ENCODE results near the gene NLRP9. TPM values are rescaled to one million over a fixed set of nuclear protein-coding genes. Genes with fewer than 3 reads are reported as not detected.

NLRP9 gene
- total and polyA plus RNA-seq, 2 of the 8 experiments (the other 6 are each of a cell fraction or from before 2014, with no cell fraction given): not detected

DNA sequence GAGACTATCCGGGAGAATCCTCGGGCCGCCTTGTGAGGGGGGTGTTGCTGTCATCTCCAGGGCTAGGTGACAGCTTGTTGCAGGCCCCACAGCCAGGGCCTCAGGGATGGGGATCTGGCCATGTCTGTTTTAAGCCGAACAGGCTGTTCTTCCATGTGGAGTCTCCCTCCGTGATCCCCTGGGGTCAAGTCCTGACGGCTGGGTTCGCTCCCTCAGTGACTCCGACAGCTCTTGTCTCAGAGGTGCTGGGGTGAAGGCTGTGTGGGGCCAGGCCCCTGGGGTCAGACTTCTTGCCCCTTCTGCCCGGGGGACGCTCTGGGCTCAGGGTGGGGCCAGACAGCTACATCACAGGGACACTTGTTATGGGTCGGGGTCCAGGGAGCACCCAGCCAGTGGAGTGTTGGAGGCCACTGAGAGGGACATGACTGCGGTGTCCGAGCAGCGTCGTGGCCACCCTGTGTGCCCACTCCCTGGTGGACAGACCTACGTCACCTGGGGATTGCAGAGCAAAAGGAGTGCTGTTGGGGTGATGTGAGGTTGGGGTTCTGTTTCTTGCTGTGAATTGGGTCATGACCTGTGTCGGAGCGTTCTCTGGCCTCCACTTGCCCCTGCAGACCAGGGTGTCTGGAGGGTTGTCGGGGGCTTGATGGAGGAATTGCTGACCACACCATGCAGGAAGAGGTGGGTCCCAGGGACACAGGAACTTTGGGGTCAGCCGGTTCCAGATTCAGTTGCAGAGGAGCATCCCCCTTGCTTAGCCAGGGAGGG is 41.7 kb downstream of the NLRP9 start (continued):
- TF ChIP-seq HDAC2 (IDR thresholded peaks at IDR 0.05; ENCODE audit: borderline replicate concordance in 1 of 2, low read depth in 2 of 2, low read length in 2 of 2): no peak
- TF ChIP-seq BRCA1 (IDR thresholded peaks at IDR 0.05; ENCODE audit: low read depth, low read length): no peak
- no peak for TF ChIP-seq E2F6 (IDR thresholded peaks at IDR 0.05)

Data from H1 (cell line).